Adipocyte (in vitro differentiated cells): ENCODE results near the gene C1orf74.
A peak's percentile ranks its signal among the peaks of the same experiment; 100 is the strongest.

Experiments
- DNase-seq: peaks from one replicate; pipeline ENCODE4 v3.0.0-alpha.2; 2015; ENCODE audit warnings: low read depth
- H3K27me3 ChIP-seq: replicated peaks from 2 replicates; pipeline ENCODE4 v1.7.0; 2013; ENCODE audit warnings: mild to moderate bottlenecking, low read length, moderate library complexity; ENCODE audit not compliant: control insufficient read depth, insufficient read depth
- H3K36me3 ChIP-seq: 2 replicates; pipeline ENCODE4 v1.7.0; 2013; ENCODE audit warnings: low read length, mild to moderate bottlenecking, moderate library complexity; ENCODE audit not compliant: control insufficient read depth, insufficient read depth, severe bottlenecking
- H3K4me1 ChIP-seq: 2 replicates; pipeline ENCODE4 v1.7.0; 2013; ENCODE audit warnings: mild to moderate bottlenecking, low read length, moderate library complexity; ENCODE audit not compliant: control insufficient read depth, insufficient read depth
- H3K4me3 ChIP-seq: 2 replicates; pipeline ENCODE4 v1.7.0; 2013; ENCODE audit warnings: mild to moderate bottlenecking, low read length, moderate library complexity
- H3K9ac ChIP-seq: 2 replicates; pipeline ENCODE4 v1.7.0; 2013; ENCODE audit warnings: mild to moderate bottlenecking, low read length, moderate library complexity
- H3K9me3 ChIP-seq: 2 replicates; pipeline ENCODE4 v1.7.0; 2013; ENCODE audit warnings: mild to moderate bottlenecking, low read length, moderate library complexity; ENCODE audit not compliant: control insufficient read depth

The C1orf74 gene

GRCh38 chr1:209769171-209769904 is 15.0 kb downstream of the C1orf74 start:
- Histone ChIP-seq H3K9me3 (no peaks in the 10 kb centered on the region), H3K9ac (peak overlapping the region; percentile 10), H3K36me3 (no peaks in the 10 kb centered on the region), H3K4me3 (peak overlapping the region; percentile 16), H3K4me1 (peaks cover 13% of the 10 kb centered on the region), H3K27me3 (no peaks in the 10 kb centered on the region)
- DNase-seq = peak; percentile 53

- Histone ChIP-seq H3K4me1 (peaks cover 13% of the 10 kb centered on the region), H3K36me3 (no peaks in the 10 kb centered on the region), H3K9ac (no peak overlapping the region), H3K4me3 (no peak overlapping the region), H3K27me3 (no peaks in the 10 kb centered on the region), H3K9me3 (no peaks in the 10 kb centered on the region)
- DNase-seq = no peak
These were observed 16.0 kb downstream of the C1orf74 start for GRCh38 chr1:209768354-209768774.

GRCh38 chr1:209767706-209768105 is 16.7 kb downstream of the C1orf74 start:
- no peak overlapping the region for H3K4me3 ChIP-seq
- peaks cover 13% of the 10 kb centered on the region for H3K4me1 ChIP-seq
- no peak for DNase-seq
- H3K9ac ChIP-seq = no peak overlapping the region
- H3K27me3 ChIP-seq = no peaks in the 10 kb centered on the region
- H3K36me3 ChIP-seq = no peaks in the 10 kb centered on the region
- H3K9me3 ChIP-seq = no peaks in the 10 kb centered on the region

GRCh38 chr1:209767096-209767495 is 17.3 kb downstream of the C1orf74 start:
- H3K36me3 ChIP-seq = no peaks in the 10 kb centered on the region
- no peak for DNase-seq
- H3K27me3 ChIP-seq = no peaks in the 10 kb centered on the region
- H3K4me1 ChIP-seq = peaks cover 13% of the 10 kb centered on the region
- H3K9ac ChIP-seq = no peak overlapping the region
- H3K9me3 ChIP-seq = no peaks in the 10 kb centered on the region
- no peak overlapping the region for H3K4me3 ChIP-seq

- Histone ChIP-seq H3K27me3 (no peaks in the 10 kb centered on the region), H3K9me3 (no peaks in the 10 kb centered on the region), H3K36me3 (no peaks in the 10 kb centered on the region), H3K4me3 (no peak overlapping the region), H3K9ac (no peak overlapping the region), H3K4me1 (peaks cover 13% of the 10 kb centered on the region)
- DNase-seq = no peak
These were observed 18.3 kb downstream of the C1orf74 start for GRCh38 chr1:209766051-209766450.

GRCh38 chr1:209761011-209761635 is 23.2 kb downstream of the C1orf74 start:
- Histone ChIP-seq H3K27me3 (peaks cover 13% of the 10 kb centered on the region), H3K9ac (no peak overlapping the region), H3K36me3 (no peaks in the 10 kb centered on the region), H3K9me3 (no peaks in the 10 kb centered on the region), H3K4me3 (no peak overlapping the region), H3K4me1 (no peaks in the 10 kb centered on the region)
- peak; percentile 3 for DNase-seq

- Histone ChIP-seq H3K4me1 (no peaks in the 10 kb centered on the region), H3K27me3 (peaks cover 15% of the 10 kb centered on the region), H3K9ac (no peak overlapping the region), H3K36me3 (no peaks in the 10 kb centered on the region), H3K4me3 (no peak overlapping the region), H3K9me3 (no peaks in the 10 kb centered on the region)
- DNase-seq = no peak
These were observed 24.5 kb downstream of the C1orf74 start for GRCh38 chr1:209759829-209760359.

GRCh38 chr1:209758400-209758799 is 26.0 kb downstream of the C1orf74 start:
- DNase-seq = no peak
- H3K4me1 ChIP-seq = no peaks in the 10 kb centered on the region

GRCh38 chr1:209756615-209757445 is 27.5 kb downstream of the C1orf74 start:
- no peak overlapping the region for H3K9ac ChIP-seq
- peaks cover 15% of the 10 kb centered on the region for H3K27me3 ChIP-seq
- H3K4me1 ChIP-seq = no peaks in the 10 kb centered on the region
- H3K36me3 ChIP-seq = no peaks in the 10 kb centered on the region
- H3K9me3 ChIP-seq = no peaks in the 10 kb centered on the region
- H3K4me3 ChIP-seq = no peak overlapping the region
- DNase-seq = no peak

More at GRCh38 chr1:209758400-209758799, 26.0 kb downstream of the C1orf74 start:
- no peaks in the 10 kb centered on the region for H3K36me3 ChIP-seq
- no peak overlapping the region for H3K9ac ChIP-seq
- no peak overlapping the region for H3K4me3 ChIP-seq
- no peaks in the 10 kb centered on the region for H3K9me3 ChIP-seq
- H3K27me3 ChIP-seq = peaks cover 15% of the 10 kb centered on the region

- DNase-seq = no peak
- Histone ChIP-seq H3K36me3 (no peaks in the 10 kb centered on the region), H3K9ac (no peak within 1 kb of the TSS), H3K4me3 (no peak within 1 kb of the TSS), H3K4me1 (no peaks in the 10 kb centered on the region), H3K9me3 (no peaks in the 10 kb centered on the region), H3K27me3 (peaks cover 15% of the 10 kb centered on the region)
These were observed 28.3 kb downstream of the C1orf74 start, which contains the start of gene TRAF3IP3 for GRCh38 chr1:209755926-209756614. Gene TRAF3IP3, plus strand, starts transcription at chr1:209756053. Its CDS starts 3,987 bp downstream, at chr1:209760040.
